ENCODE measurements around the gene PLN. TPM values are rescaled to one million over a fixed set of nuclear protein-coding genes. Genes with fewer than 3 reads are reported as not detected.

PLN gene
- total RNA-seq, 1 donor from 2014 or later = 33.9 TPM

GRCh38 chr6:118558464-118559217 is 10.5 kb downstream of the PLN start:
- Histone ChIP-seq H3K4me1 (peaks cover 12% of the 10 kb centered on the region), H3K4me3 (no peak overlapping the region), H3K27me3 (no peaks in the 10 kb centered on the region), H3K36me3 (no peaks in the 10 kb centered on the region), H3K9me3 (no peaks in the 10 kb centered on the region), H3K27ac (no peak overlapping the region)
- TF ChIP-seq POLR2AphosphoS5 (IDR thresholded peaks at IDR 0.05; ENCODE audit: insufficient read depth in 1 of 2, low read depth in 1 of 2) (no peak), CTCF (IDR thresholded peaks at IDR 0.05) (no peak), POLR2A (IDR thresholded peaks at IDR 0.05) (no peak)
- intact Hi-C loops (cut with DNase I) = no loop called here
- DNase-seq (ENCODE audit: extremely low spot score in 2 of 2) = no peak

- Histone ChIP-seq H3K36me3 (no peaks in the 10 kb centered on the region), H3K27me3 (no peaks in the 10 kb centered on the region), H3K4me3 (no peak overlapping the region), H3K27ac (no peak overlapping the region), H3K4me1 (peaks cover 12% of the 10 kb centered on the region), H3K9me3 (no peaks in the 10 kb centered on the region)
- TF ChIP-seq POLR2AphosphoS5 (IDR thresholded peaks at IDR 0.05; ENCODE audit: insufficient read depth in 1 of 2, low read depth in 1 of 2) (no peak), POLR2A (IDR thresholded peaks at IDR 0.05) (no peak), CTCF (IDR thresholded peaks at IDR 0.05) (no peak)
- intact Hi-C loops (cut with DNase I) = no loop called here
- no peak for DNase-seq (ENCODE audit: extremely low spot score in 2 of 2)
Observed at GRCh38 chr6:118559659-118560058, 11.6 kb downstream of the PLN start.

- intact Hi-C loops (cut with DNase I) = no loop called here
- Histone ChIP-seq H3K9me3 (no peaks in the 10 kb centered on the region), H3K4me3 (no peak overlapping the region), H3K27ac (no peak overlapping the region), H3K36me3 (no peaks in the 10 kb centered on the region), H3K4me1 (peaks cover 12% of the 10 kb centered on the region), H3K27me3 (no peaks in the 10 kb centered on the region)
- TF ChIP-seq CTCF (IDR thresholded peaks at IDR 0.05) (no peak), POLR2A (IDR thresholded peaks at IDR 0.05) (no peak), POLR2AphosphoS5 (IDR thresholded peaks at IDR 0.05; ENCODE audit: insufficient read depth in 1 of 2, low read depth in 1 of 2) (no peak)
- DNase-seq (ENCODE audit: extremely low spot score in 2 of 2) = no peak
Observed at GRCh38 chr6:118562248-118562647, 14.2 kb downstream of the PLN start.

GRCh38 chr6:118562959-118563358 is 14.9 kb downstream of the PLN start:
- no peaks in the 10 kb centered on the region for H3K27me3 ChIP-seq
- intact Hi-C loops (cut with DNase I) = no loop called here
- no peak overlapping the region for H3K4me3 ChIP-seq
- no peaks in the 10 kb centered on the region for H3K36me3 ChIP-seq
- no peak for DNase-seq (ENCODE audit: extremely low spot score in 2 of 2)
- no peak overlapping the region for H3K27ac ChIP-seq
- no peak for TF ChIP-seq POLR2AphosphoS5 (IDR thresholded peaks at IDR 0.05; ENCODE audit: insufficient read depth in 1 of 2, low read depth in 1 of 2)
- TF ChIP-seq POLR2A (IDR thresholded peaks at IDR 0.05) = no peak
- TF ChIP-seq CTCF (IDR thresholded peaks at IDR 0.05) = no peak
- no peaks in the 10 kb centered on the region for H3K9me3 ChIP-seq
- peaks cover 12% of the 10 kb centered on the region for H3K4me1 ChIP-seq

GRCh38 chr6:118565311-118565960 is 17.3 kb downstream of the PLN start:
- no peak for DNase-seq (ENCODE audit: extremely low spot score in 2 of 2)
- H3K4me3 ChIP-seq = no peak overlapping the region
- intact Hi-C loops (cut with DNase I) = no loop called here
- no peak overlapping the region for H3K27ac ChIP-seq
- no peaks in the 10 kb centered on the region for H3K4me1 ChIP-seq
- H3K27me3 ChIP-seq = no peaks in the 10 kb centered on the region
- TF ChIP-seq POLR2A (IDR thresholded peaks at IDR 0.05) = no peak
- TF ChIP-seq POLR2AphosphoS5 (IDR thresholded peaks at IDR 0.05; ENCODE audit: insufficient read depth in 1 of 2, low read depth in 1 of 2) = no peak
- TF ChIP-seq CTCF (IDR thresholded peaks at IDR 0.05) = no peak
- H3K9me3 ChIP-seq = no peaks in the 10 kb centered on the region
- H3K36me3 ChIP-seq = no peaks in the 10 kb centered on the region

Data from vagina (tissue), 2 donors.